ENCODE data around the gene TEX47. TPM values are rescaled to one million over a fixed set of nuclear protein-coding genes. Genes with fewer than 3 reads are reported as not detected.

TEX47 gene
- total RNA-seq, 1 donor from 2014 or later, result not detected

GRCh38 chr7:88757371-88757770 lies 38.2 kb downstream of the TEX47 start:
- H3K27me3 ChIP-seq, result peaks cover 4% of the 10 kb centered on the region
- H3K36me3 ChIP-seq, result no peaks in the 10 kb centered on the region
- no peak overlapping the region for H3K4me3 ChIP-seq
- intact Hi-C loops (cut with DNase I), result no loop called here
- TF ChIP-seq POLR2AphosphoS5 (IDR thresholded peaks at IDR 0.05; ENCODE audit: insufficient read depth in 1 of 2, low read depth in 1 of 2), result no peak
- no peak for TF ChIP-seq CTCF (IDR thresholded peaks at IDR 0.05)
- no peak for TF ChIP-seq POLR2A (IDR thresholded peaks at IDR 0.05)
- no peak overlapping the region for H3K27ac ChIP-seq
- H3K4me1 ChIP-seq, result peaks cover 19% of the 10 kb centered on the region
- H3K9me3 ChIP-seq, result no peaks in the 10 kb centered on the region
- no peak for DNase-seq (ENCODE audit: extremely low spot score in 2 of 2)

- H3K4me1 ChIP-seq, result peaks cover 19% of the 10 kb centered on the region
- no peak for TF ChIP-seq CTCF (IDR thresholded peaks at IDR 0.05)
- no peak for TF ChIP-seq POLR2AphosphoS5 (IDR thresholded peaks at IDR 0.05; ENCODE audit: insufficient read depth in 1 of 2, low read depth in 1 of 2)
- TF ChIP-seq POLR2A (IDR thresholded peaks at IDR 0.05), result no peak
- no peak for DNase-seq (ENCODE audit: extremely low spot score in 2 of 2)
- no peaks in the 10 kb centered on the region for H3K36me3 ChIP-seq
- H3K9me3 ChIP-seq, result no peaks in the 10 kb centered on the region
- no peak overlapping the region for H3K4me3 ChIP-seq
- peaks cover 4% of the 10 kb centered on the region for H3K27me3 ChIP-seq
- H3K27ac ChIP-seq, result no peak overlapping the region
- intact Hi-C loops (cut with DNase I), result no loop called here
Observed at GRCh38 chr7:88756802-88757201, 38.7 kb downstream of the TEX47 start.

- no peaks in the 10 kb centered on the region for H3K4me1 ChIP-seq
- TF ChIP-seq POLR2A (IDR thresholded peaks at IDR 0.05) (no peak), POLR2AphosphoS5 (IDR thresholded peaks at IDR 0.05; ENCODE audit: insufficient read depth in 1 of 2, low read depth in 1 of 2) (no peak), CTCF (IDR thresholded peaks at IDR 0.05) (no peak)
- intact Hi-C loops (cut with DNase I), result no loop called here
- no peak for DNase-seq (ENCODE audit: extremely low spot score in 2 of 2)
- H3K9me3 ChIP-seq, result no peaks in the 10 kb centered on the region
- no peaks in the 10 kb centered on the region for H3K27me3 ChIP-seq
- H3K4me3 ChIP-seq, result no peak overlapping the region
- H3K27ac ChIP-seq, result no peak overlapping the region
- no peaks in the 10 kb centered on the region for H3K36me3 ChIP-seq
Observed at GRCh38 chr7:88746126-88746525, 49.4 kb downstream of the TEX47 start.

Small RNA genes lying within 50 kb of the gene (small RNA-seq; reads per million reads assigned to genes)
- gene AC002127.1, result not detected

Other genes with a start within 250 kb of the TEX47 start
- gene ZNF804B, start 36.0 kb downstream of the TEX47 start, total RNA-seq, result not detected